GM15510 (cell line): ENCODE data around the gene RXRG.

Experiments
- POLR2A ChIP-seq: IDR thresholded peaks from 3 replicates; pipeline ENCODE4 v1.6.1; 2011; ENCODE audit warnings: borderline replicate concordance; ENCODE audit not compliant: insufficient read length; ENCODE audit errors: extremely low read depth

Gene RXRG

DNA sequence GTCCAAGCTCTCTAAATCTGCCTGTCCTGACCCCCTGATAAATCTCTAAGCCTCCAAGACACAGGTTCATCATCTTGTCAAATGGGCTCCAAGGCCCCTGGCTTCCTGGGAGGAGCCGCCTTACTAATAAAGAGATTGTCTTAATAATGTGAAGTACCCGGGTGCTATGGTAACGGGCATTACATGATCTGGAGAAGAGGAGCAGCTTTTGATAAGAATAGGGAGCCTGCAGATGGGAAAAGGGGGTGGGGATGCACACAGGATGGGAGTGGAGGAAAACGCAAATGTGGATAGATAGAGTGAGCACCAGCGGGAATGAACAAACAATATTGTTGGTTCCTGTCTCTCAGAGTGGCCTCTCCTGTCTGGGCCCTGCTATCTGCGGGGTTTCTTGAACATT lies 11.9 kb upstream of the RXRG start:
- TF ChIP-seq POLR2A, result no peak

DNA sequence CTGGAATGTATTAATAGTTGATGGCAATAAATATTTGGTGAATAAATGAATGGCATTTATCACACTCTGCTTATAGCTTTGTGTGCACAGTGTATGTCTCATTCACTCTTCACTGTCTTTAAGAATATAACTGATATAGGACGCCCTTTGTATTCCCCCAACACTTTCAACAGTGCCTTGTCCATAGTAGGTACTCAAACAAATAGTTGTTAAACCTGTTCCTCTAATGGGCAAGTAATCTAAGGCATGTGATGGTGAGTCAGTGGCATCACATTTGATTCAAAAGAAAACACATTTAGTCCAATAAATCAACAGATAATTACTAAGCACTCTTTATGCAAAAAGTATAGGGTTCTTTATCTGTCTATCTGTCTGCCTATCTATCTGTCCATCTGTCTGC lies 11.2 kb upstream of the RXRG start:
- TF ChIP-seq POLR2A, result no peak

DNA sequence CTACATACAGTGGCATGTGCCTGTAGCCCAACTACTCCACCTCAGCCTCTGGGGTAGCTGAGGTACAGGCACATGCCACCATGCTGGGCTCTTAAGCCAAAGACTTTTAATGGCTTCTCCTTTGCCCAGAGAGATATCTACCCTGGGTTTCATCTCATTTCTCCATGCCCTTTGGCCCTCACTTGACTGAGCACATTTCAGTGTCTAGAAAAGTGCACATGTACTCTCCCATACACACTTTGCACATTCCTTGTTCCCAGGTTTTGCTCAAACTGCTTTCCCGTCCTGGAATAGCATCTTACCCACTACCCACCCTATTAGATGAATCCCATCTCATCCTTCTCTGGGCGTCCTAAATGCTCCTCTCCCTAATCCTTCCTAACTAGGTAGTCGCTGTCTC lies 10.2 kb upstream of the RXRG start:
- no peak for TF ChIP-seq POLR2A

GRCh38 chr1:165454091-165454610 lies 9.2 kb upstream of the RXRG start:
- no peak for TF ChIP-seq POLR2A

GRCh38 chr1:165452336-165453130 lies 7.6 kb upstream of the RXRG start:
- TF ChIP-seq POLR2A, result no peak

- no peak for TF ChIP-seq POLR2A
These were observed 6.8 kb upstream of the RXRG start for GRCh38 chr1:165451691-165452090.

DNA sequence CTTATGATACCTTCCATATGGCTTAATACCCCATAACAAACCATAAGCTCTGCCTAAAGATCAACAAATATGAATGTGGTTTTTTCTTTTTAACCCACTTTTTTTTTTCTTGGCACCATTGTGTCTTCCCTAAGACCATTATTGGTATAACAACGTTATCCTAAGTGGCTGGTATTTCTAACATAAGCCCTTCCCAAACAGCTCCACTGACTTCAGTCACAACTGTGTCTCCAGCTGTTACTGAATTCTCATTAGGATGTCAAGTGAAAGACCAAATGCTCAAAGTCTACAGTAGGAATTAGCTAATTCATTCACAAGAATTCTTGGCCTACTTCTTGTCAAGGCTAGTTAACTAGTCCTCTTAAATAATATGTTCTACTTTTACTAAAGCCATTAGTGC lies 4.2 kb upstream of the RXRG start:
- TF ChIP-seq POLR2A, result no peak

- no peak for TF ChIP-seq POLR2A
These were observed 462 bp upstream of the RXRG start for GRCh38 chr1:165445388-165445787.

DNA sequence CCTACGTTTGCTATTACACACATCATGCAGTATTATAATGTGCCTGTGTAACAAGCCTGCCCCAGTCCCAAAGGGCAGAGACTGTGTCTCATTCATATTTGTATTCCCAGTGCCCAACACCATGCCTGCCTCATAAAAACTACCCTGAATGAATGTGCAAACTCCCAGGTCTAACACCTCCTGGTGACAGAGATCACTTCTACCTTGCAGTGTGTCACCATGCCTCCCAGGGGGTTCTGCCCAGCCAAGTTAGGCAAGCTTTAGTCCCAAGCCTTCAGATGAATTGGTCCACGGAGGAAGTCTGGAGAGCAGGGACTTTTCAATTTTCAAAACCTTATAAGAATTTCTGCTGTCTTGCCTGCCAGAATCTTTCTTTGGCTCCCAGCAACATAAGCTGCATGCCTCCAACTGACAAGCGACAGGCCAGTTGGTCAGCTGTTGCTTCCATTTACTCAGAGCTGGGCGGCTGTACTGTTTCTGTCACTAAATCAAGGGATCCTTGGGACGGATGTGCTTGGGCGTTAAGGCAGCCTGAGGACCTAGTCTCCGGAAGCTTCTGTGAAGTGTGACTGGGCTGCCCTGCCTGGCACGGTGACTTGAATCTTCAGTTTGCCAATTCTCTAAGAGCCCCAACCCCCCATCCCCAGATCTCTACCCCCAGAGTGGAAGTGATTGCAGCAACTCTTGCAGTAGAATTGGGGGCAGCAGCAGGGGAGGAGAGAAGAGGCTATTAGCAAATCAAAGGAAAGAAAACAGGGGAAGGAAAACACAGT lies 1.2 kb downstream of the RXRG start:
- no peak for TF ChIP-seq POLR2A

- TF ChIP-seq POLR2A, result no peak
These were observed 2.3 kb downstream of the RXRG start for GRCh38 chr1:165442653-165443052.

DNA sequence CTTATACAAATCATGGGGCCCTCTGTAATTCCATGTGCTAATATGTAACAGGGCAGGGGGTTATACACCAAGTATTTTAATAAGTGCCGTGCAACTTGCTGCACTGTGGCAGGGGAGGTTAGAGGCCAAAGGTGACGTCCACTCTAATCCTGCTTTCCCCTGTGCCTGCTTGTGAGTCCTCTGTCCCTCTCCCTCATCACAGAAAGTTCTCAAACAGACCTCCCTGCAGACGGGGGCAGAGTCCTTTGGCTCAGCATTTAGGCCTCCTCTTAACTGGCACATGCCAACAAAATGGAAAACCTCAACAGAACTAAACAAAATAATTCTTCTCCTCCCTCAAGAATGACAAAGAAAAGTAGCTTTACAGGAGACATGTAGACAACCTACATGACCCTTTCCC lies 2.9 kb downstream of the RXRG start:
- TF ChIP-seq POLR2A, result no peak

DNA sequence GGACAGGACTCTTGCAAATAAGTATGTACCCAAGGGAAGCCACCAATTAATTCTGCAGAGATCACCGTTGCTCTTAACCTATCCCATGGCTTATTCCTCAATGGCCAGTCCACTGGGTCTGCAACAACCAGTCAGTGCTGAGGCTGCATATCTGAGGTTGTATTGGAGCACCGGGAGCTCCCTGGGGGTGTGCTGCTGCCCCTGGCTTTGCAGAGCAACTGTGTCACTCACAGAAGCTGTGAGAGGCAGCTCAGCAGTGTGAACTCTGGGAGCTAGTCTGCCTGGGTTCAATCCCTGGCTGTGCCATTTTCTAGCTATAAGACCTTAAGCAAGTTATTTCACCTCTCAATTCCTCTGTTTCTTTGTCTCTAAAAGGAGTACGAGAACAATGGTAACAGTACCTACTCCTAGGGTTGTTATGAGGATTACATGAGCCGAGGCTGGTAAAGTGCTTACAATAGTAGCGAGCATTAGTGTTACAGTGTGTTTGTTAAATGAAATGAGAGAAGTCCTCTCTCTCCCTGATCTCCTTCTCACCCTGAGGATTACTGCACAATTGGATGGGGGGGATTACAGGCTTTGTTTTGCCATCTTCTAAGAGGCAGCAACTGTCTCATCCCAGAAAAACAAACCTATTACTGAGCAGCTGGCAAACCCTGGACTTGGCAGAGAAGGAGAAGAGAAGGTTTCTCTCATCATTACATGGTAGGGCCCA lies 3.6 kb downstream of the RXRG start:
- TF ChIP-seq POLR2A, result no peak

DNA sequence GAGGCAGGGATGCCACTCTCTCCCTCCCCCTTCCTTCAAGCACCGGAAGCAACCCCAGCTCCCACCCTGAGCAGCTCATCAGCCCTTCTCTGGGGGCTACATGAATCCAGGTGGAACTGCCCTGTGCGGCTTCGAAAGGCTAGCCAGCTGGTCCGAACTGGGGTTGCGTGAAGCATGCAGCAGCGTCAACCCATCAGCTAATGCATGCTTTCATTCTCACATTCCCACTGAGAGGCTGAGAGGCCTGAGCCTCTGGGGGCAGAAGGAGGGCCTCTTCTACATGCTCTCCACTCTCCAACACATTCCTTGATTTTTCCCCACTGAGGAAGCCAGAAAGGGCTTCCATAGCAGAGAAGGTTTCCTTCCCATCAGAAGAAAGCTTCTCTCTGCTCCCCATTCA lies 5.6 kb downstream of the RXRG start:
- TF ChIP-seq POLR2A, result no peak

GRCh38 chr1:165436994-165437393 lies 7.9 kb downstream of the RXRG start:
- no peak for TF ChIP-seq POLR2A

- no peak for TF ChIP-seq POLR2A
These were observed 9.1 kb downstream of the RXRG start for GRCh38 chr1:165435801-165436200.

- TF ChIP-seq POLR2A, result no peak
These were observed 10.6 kb downstream of the RXRG start for GRCh38 chr1:165434281-165434680.

- TF ChIP-seq POLR2A, result no peak
These were observed 13.8 kb downstream of the RXRG start for GRCh38 chr1:165431079-165431478.
